HUES64 (cell line): Measurements from ENCODE around the gene RAVER1. TPM values are rescaled to one million over a fixed set of nuclear protein-coding genes. Genes with fewer than 3 reads are reported as not detected.
A peak's percentile ranks its signal among the peaks of the same experiment; 100 is the strongest.
"Not testable (repeated sequence)": the region's sequence is repeated elsewhere in the genome, so short reads cannot be mapped to it uniquely, and the experiment has no call there.

ENCODE experiments used
- H3K27ac ChIP-seq: 2 replicates; pipeline ENCODE4 v1.7.0; 2013; ENCODE audit warnings: low read depth, low read length, inconsistent platforms
- H3K27me3 ChIP-seq: 2 replicates; pipeline ENCODE4 v1.6.1; 2013; ENCODE audit warnings: mild to moderate bottlenecking, low read length; ENCODE audit not compliant: insufficient read depth
- H3K36me3 ChIP-seq: 2 replicates; pipeline ENCODE4 v1.6.1; 2013; ENCODE audit warnings: mild to moderate bottlenecking, low read length; ENCODE audit not compliant: insufficient read depth
- H3K4me1 ChIP-seq: 2 replicates; pipeline ENCODE4 v1.6.1; 2013; ENCODE audit warnings: mild to moderate bottlenecking, low read length, moderate library complexity; ENCODE audit not compliant: insufficient read depth
- H3K4me3 ChIP-seq: 2 replicates; pipeline ENCODE4 v1.5.1; 2013; ENCODE audit warnings: mild to moderate bottlenecking, low read length, moderate library complexity
- H3K9ac ChIP-seq: 2 replicates; pipeline ENCODE4 v1.6.1; 2013; ENCODE audit warnings: mild to moderate bottlenecking, low read depth, low read length
- H3K9me3 ChIP-seq: 2 replicates; pipeline ENCODE4 v1.6.1; 2013; ENCODE audit warnings: low read depth, low read length; ENCODE audit not compliant: insufficient read depth
- WGBS: fragments of 150-250, 120-280 bp; methylation state at CpG from one replicate; pipeline ENCODE4 v1.1.7; 2013; ENCODE audit warnings: missing lambda C conversion rate; 5-methylcytosine and 5-hydroxymethylcytosine counted together
- polyA plus RNA-seq, 2 experiments: library from polyadenylated mRNA; stranded (reverse); fragments of 50-300 nt; gene quantifications; one replicate each; pipeline ENCODE4 v1.2.3, GENCODE V29; 2013

RAVER1 gene
- 43.5 TPM for polyA plus RNA-seq (2013, experiment 1 of 2)
- 43.2 TPM for polyA plus RNA-seq (2013, experiment 2 of 2)

GRCh38 chr19:10332965-10333757 lies at the start of gene RAVER1:
Gene RAVER1, minus strand, starts transcription at chr19:10333529. Its CDS starts 22 bp downstream, at chr19:10333507.
- Histone ChIP-seq H3K4me3 (peak within 1 kb of the TSS; percentile 82), H3K9me3 (no peaks in the 10 kb centered on the region), H3K4me1 (0 out of 2 replicates have a peak, but pooled peaks cover 3% of the 10 kb centered on the region), H3K36me3 (peaks cover 31% of the 10 kb centered on the region), H3K9ac (peak within 1 kb of the TSS; percentile 92), H3K27me3 (peaks cover 10% of the 10 kb centered on the region; the same call in 1 of the 2 replicates), H3K27ac (peak within 1 kb of the TSS; percentile 89)
- under 1% methylated on average over 82 of the region's 82 CpGs for WGBS

- H3K9ac ChIP-seq, H3K4me1 ChIP-seq, H3K4me3 ChIP-seq, H3K9me3 ChIP-seq, H3K27me3 ChIP-seq, H3K36me3 ChIP-seq, H3K27ac ChIP-seq: not testable (repeated sequence)
- WGBS, result 94% methylated on average over 8 of the region's 8 CpGs
These were observed 49.8 kb upstream of the RAVER1 start for GRCh38 chr19:10383223-10383499.

- under 1% methylated on average over 58 of the region's 58 CpGs for WGBS
- no peaks in the 10 kb centered on the region for H3K9me3 ChIP-seq
- peaks cover 3% of the 10 kb centered on the region; the same call in 1 of the 2 replicates for H3K4me1 ChIP-seq
- H3K4me3 ChIP-seq, result peak within 1 kb of the TSS; percentile 71
- H3K36me3 ChIP-seq, result peaks cover 13% of the 10 kb centered on the region
- peak within 1 kb of the TSS; percentile 81 for H3K9ac ChIP-seq
- H3K27ac ChIP-seq, result peak within 1 kb of the TSS; percentile 64
- no peaks in the 10 kb centered on the region for H3K27me3 ChIP-seq
These were observed 47.2 kb upstream of the RAVER1 start, which contains the start of gene TYK2 for GRCh38 chr19:10380313-10381102. Gene TYK2, minus strand, starts transcription at chr19:10380572. Its CDS starts 2,166 bp downstream, at chr19:10378406.

DNA sequence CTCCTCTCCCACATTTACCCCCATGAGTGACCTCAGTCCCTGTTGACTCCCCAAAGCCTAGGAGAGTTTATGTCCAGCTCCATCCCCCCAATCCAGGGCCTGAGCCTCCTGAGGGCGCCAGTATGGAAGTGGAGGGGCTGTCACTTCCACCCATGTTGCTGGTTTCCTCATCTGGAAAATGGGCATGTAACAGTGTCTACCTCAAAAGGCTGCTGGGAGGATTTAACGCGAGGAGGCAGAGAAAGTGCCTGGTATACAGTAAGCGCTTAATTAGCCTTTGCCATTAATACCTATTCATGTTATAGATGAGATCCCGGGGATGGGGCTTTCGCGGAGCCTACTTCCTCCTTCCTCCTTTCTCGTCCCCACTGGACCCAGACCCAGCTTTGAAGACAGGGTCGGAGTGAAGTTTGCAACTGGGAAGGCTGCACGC lies 46.6 kb upstream of the RAVER1 start:
- Histone ChIP-seq H3K4me3 (peak overlapping the region; percentile 71), H3K27me3 (no peaks in the 10 kb centered on the region), H3K9ac (peak overlapping the region; percentile 62), H3K4me1 (peaks cover 3% of the 10 kb centered on the region; the same call in 1 of the 2 replicates), H3K36me3 (peaks cover 13% of the 10 kb centered on the region), H3K27ac (peak overlapping the region; percentile 6; the same call in 1 of the 2 replicates), H3K9me3 (no peaks in the 10 kb centered on the region)
- 0% methylated on average over 7 of the region's 10 CpGs for WGBS

DNA sequence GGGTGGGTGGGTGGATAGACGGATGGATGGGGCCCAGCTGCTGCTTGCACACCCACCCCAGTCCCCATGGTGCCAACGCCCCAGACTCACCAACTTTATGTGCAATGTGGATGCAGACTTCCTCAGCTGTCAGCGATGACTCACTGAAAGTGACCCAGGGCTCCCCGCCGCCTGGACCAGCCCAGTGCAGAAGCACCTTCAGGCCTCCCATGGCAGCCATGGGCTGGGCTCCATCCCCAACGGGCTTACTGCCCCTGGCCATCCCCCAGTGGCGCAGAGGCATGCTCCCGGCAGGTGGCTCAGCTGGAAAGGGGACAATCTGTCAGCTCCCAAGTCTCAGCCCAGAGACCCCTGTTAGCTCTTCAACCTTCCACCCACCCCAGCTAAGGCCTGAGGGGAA lies 44.8 kb upstream of the RAVER1 start:
- no peak overlapping the region for H3K27ac ChIP-seq
- H3K4me1 ChIP-seq, result peaks cover 3% of the 10 kb centered on the region; the same call in 1 of the 2 replicates
- no peaks in the 10 kb centered on the region for H3K27me3 ChIP-seq
- H3K36me3 ChIP-seq, result peaks cover 16% of the 10 kb centered on the region
- no peak overlapping the region for H3K4me3 ChIP-seq
- H3K9me3 ChIP-seq, result no peaks in the 10 kb centered on the region
- 96% methylated on average over 8 of the region's 8 CpGs for WGBS
- H3K9ac ChIP-seq, result no peak overlapping the region

- H3K9me3 ChIP-seq, H3K9ac ChIP-seq, H3K4me3 ChIP-seq, H3K27me3 ChIP-seq, H3K4me1 ChIP-seq, H3K27ac ChIP-seq: not testable (repeated sequence)
- WGBS, result 94% methylated on average over 2 of the region's 2 CpGs
- H3K36me3 ChIP-seq, result peaks cover 19% of the 10 kb centered on the region
These were observed 43.9 kb upstream of the RAVER1 start for GRCh38 chr19:10377140-10377640.

DNA sequence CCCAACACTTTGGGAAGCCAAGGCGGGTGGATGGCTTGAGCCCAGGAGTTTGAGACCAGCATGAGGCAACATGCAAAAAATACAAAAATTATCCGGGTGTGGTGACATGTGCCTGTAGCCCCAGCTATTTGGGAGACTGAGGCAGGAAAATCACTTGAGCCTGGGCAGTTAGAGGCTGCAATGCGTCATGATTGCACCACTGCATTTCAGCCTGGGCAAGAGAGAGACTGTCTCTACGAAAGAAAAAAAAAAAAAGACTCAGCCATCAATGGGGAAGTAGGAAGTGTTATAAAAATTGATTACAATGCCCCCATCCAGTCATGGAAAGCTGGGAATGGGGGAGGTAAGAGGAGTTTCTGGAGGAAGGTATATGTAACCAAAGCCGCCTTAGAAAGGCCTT lies 41.6 kb upstream of the RAVER1 start:
- Histone ChIP-seq H3K27ac (no peak overlapping the region), H3K9ac (no peak overlapping the region), H3K4me1 (peaks cover 3% of the 10 kb centered on the region; the same call in 1 of the 2 replicates), H3K4me3 (no peak overlapping the region), H3K9me3 (no peaks in the 10 kb centered on the region), H3K27me3 (no peaks in the 10 kb centered on the region), H3K36me3 (peaks cover 19% of the 10 kb centered on the region)
- WGBS, result 95% methylated on average over 5 of the region's 5 CpGs

DNA sequence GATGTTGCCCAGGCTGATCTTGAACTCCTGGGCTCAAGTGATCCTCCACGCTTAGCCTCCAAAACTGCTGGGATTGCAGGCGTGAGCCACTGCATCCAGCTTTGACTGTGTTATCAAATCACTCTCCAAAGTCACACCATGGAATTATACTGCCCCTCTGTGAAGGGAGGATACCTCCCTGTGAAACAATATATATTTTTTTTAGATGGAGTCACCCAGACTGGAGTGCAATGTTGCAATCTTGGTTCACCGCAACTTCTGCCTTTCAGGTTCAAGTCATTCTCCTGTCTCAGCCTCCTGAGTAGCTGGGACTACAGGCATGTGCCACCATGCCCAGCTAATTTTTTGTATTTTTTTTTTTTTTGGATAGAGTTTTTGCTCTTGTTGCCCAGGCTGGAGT lies 39.4 kb upstream of the RAVER1 start:
- Histone ChIP-seq H3K9me3 (no peaks in the 10 kb centered on the region), H3K27ac (no peak overlapping the region), H3K4me3 (no peak overlapping the region), H3K9ac (no peak overlapping the region), H3K36me3 (peaks cover 28% of the 10 kb centered on the region), H3K4me1 (no peaks in the 10 kb centered on the region), H3K27me3 (no peaks in the 10 kb centered on the region)
- WGBS, result 96% methylated on average over 3 of the region's 3 CpGs

DNA sequence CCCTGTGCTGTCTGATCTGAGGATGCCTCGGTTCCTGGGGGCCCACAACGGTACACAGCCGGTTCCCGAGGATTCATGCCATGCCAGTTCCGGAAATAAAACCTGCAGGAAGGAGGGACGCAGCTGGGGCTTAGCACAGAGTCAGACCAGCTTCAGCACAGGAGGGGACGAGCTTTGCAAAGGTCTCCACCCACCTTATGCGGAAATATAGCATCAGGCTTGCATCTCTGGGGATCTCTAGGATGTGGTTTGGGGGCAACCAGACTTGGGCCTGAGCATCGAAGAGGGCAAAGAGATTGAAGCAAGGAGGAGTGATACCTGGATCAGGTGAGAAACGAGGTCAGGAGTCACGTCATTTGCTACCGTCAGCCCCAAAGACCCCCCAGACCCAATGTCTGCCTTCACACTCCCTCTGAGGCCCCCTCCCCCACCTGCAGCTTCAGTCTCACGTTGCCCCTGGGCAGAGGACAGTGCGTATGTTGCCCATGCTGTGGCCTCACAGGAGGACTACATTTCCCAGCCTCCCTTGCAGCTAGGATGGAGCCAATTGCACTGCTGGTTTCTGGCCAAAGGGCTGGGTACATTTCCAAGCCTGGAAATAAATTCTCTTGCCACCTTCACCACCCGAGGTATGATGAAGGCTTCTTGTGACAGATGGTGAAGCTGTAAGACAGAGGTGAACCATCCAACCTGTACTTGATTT lies 34.9 kb upstream of the RAVER1 start:
- Histone ChIP-seq H3K4me1 (no peaks in the 10 kb centered on the region), H3K9me3 (no peaks in the 10 kb centered on the region), H3K36me3 (peaks cover 44% of the 10 kb centered on the region), H3K9ac (no peak overlapping the region), H3K27ac (no peak overlapping the region), H3K27me3 (no peaks in the 10 kb centered on the region), H3K4me3 (no peak overlapping the region)
- 93% methylated on average over 15 of the region's 15 CpGs for WGBS

- WGBS, result 95% methylated on average over 4 of the region's 4 CpGs
- H3K27me3 ChIP-seq, H3K9ac ChIP-seq, H3K4me1 ChIP-seq, H3K4me3 ChIP-seq, H3K27ac ChIP-seq, H3K9me3 ChIP-seq: not testable (repeated sequence)
- H3K36me3 ChIP-seq, result peaks cover 41% of the 10 kb centered on the region
These were observed 33.7 kb upstream of the RAVER1 start for GRCh38 chr19:10366950-10367512.
